Upper lobe of left lung (tissue), 6 donors: ENCODE data around the gene PTPRN2. TPM values are rescaled to one million over a fixed set of nuclear protein-coding genes. Genes with fewer than 3 reads are reported as not detected.
A peak's percentile ranks its signal among the peaks of the same experiment; 100 is the strongest.
"Not testable (repeated sequence)": the region's sequence is repeated elsewhere in the genome, so short reads cannot be mapped to it uniquely, and the experiment has no call there.

Experiments
- ATAC-seq, 2 donors: fragments of 200-7000 bp; cut with Tn5 transposase; one replicate each; pipeline ENCODE4 v1.9.1; 2022; ENCODE audit warnings: mild to moderate bottlenecking in 2 of 2, moderate library complexity in 2 of 2; ENCODE audit not compliant: low FRiP score in 2 of 2
- DNase-seq, 2 donors: peaks; one replicate each; pipeline ENCODE4 v3.0.0-alpha.2; 2019 to 2020
- H3K27ac ChIP-seq, 4 donors: fragments of 200-600 bp; sonication (generic); one replicate each; pipeline ENCODE4 v1.5.1; 2016 to 2019
- H3K27me3 ChIP-seq, 4 donors: fragments of 200-600 bp; sonication (generic); one replicate each; pipeline ENCODE4 v1.5.1; 2017 to 2019
- H3K36me3 ChIP-seq, 4 donors: fragments of 200-600 bp; sonication (generic); one replicate each; pipeline ENCODE4 v1.5.1; 2016 to 2019
- H3K4me1 ChIP-seq, 4 donors: fragments of 200-600 bp; sonication (generic); one replicate each; pipeline ENCODE4 v1.5.1; 2018 to 2019
- H3K4me3 ChIP-seq, 4 donors: fragments of 200-600 bp; sonication (generic); one replicate each; pipeline ENCODE4 v1.5.1; 2017 to 2019; ENCODE audit warnings: mild to moderate bottlenecking in 2 of 4, moderate library complexity in 1 of 4
- H3K9me3 ChIP-seq, 4 donors: fragments of 200-600 bp; sonication (generic); one replicate each; pipeline ENCODE4 v1.5.1; 2018 to 2019
- CTCF ChIP-seq, 6 experiments: fragments of 450-650 bp in 4 of 6; fragments of 200-600 bp in 2 of 6; sonication (generic) in 2 of 6; IDR thresholded peaks; one replicate each; pipeline ENCODE4 v1.5.1; 2016 to 2019; ENCODE audit warnings: antibody characterized with exemption in 6 of 6
- EP300 ChIP-seq, 4 donors: sonication (generic); formaldehyde crosslinking; IDR thresholded peaks; one replicate each; pipeline ENCODE4 v1.5.1; 2017; ENCODE audit warnings: antibody characterized with exemption in 4 of 4, control low read depth in 2 of 4
- POLR2A ChIP-seq, 4 donors: fragments of 450-650 bp; IDR thresholded peaks; one replicate each; pipeline ENCODE4 v1.5.1; 2016 to 2017; ENCODE audit warnings: antibody characterized with exemption in 4 of 4, mild to moderate bottlenecking in 2 of 4
- POLR2AphosphoS5 ChIP-seq, 2 donors: sonication (generic); formaldehyde crosslinking; IDR thresholded peaks; one replicate each; pipeline ENCODE4 v1.5.1; 2017; ENCODE audit warnings: antibody characterized with exemption in 2 of 2
- WGBS, 2 donors: methylation state at CpG; one replicate each; pipeline ENCODE4 v1.1.5; 2017 to 2018; 5-methylcytosine and 5-hydroxymethylcytosine counted together
- total RNA-seq, 6 donors: library from RNA; depleted of rRNA in 4 of 6; stranded (reverse); fragments of >200 nt in 4 of 6; gene quantifications; one replicate each; pipeline versions ENCODE4 v1.1.0 to v1.2.1, GENCODE V29; 2016 to 2021
- donor health status: DM: no; HTN: no; CAD: no; lungs with moderate emphysema.
- donor health status: DM: no; HTN: yes; CAD: no; lungs with severe emphysema.

PTPRN2 gene
- total RNA-seq, 6 donors from 2014 or later = 3.3 to 7.9 (median 5.2) TPM

GRCh38 chr7:157734676-157735640, 852.7 kb downstream of the PTPRN2 start:
- 85 to 87% methylated on average over 17 to 28 of the region's 28 CpGs for WGBS, 2 donors
- Histone ChIP-seq H3K36me3 (no peaks in the 10 kb centered on the region), H3K4me1 (no peaks in the 10 kb centered on the region), H3K4me3 (no peak overlapping the region), H3K27me3 (no peaks in the 10 kb centered on the region), H3K9me3 (no peaks in the 10 kb centered on the region), H3K27ac (no peak overlapping the region)
- DNase-seq (no peak), ATAC-seq (no peak)
- TF ChIP-seq POLR2A (IDR thresholded peaks at IDR 0.05) (no peak), EP300 (IDR thresholded peaks at IDR 0.05) (no peak), CTCF (IDR thresholded peaks at IDR 0.05) (no peak), POLR2AphosphoS5 (IDR thresholded peaks at IDR 0.05) (no peak)

GRCh38 chr7:157733760-157734395, 853.7 kb downstream of the PTPRN2 start:
- H3K27ac ChIP-seq, H3K36me3 ChIP-seq, H3K9me3 ChIP-seq, ATAC-seq, DNase-seq, H3K4me1 ChIP-seq, H3K4me3 ChIP-seq, H3K27me3 ChIP-seq: not testable (repeated sequence)
- 92 to 93% methylated on average over 29 to 30 of the region's 33 CpGs for WGBS, 2 donors

GRCh38 chr7:157731126-157731525, 856.5 kb downstream of the PTPRN2 start:
- DNase-seq (no peak), ATAC-seq (no peak)
- Histone ChIP-seq H3K4me3 (no peak overlapping the region), H3K27ac (no peak overlapping the region), H3K36me3 (no peaks in the 10 kb centered on the region), H3K9me3 (no peaks in the 10 kb centered on the region), H3K27me3 (no peaks in the 10 kb centered on the region), H3K4me1 (no peaks in the 10 kb centered on the region)
- TF ChIP-seq POLR2AphosphoS5 (IDR thresholded peaks at IDR 0.05) (no peak), CTCF (IDR thresholded peaks at IDR 0.05) (no peak), POLR2A (IDR thresholded peaks at IDR 0.05) (no peak), EP300 (IDR thresholded peaks at IDR 0.05) (no peak)
- WGBS, 2 donors = 68 to 75% methylated on average over 13 of the region's 13 CpGs

- DNase-seq = no peak
- TF ChIP-seq POLR2A (IDR thresholded peaks at IDR 0.05) (no peak), EP300 (IDR thresholded peaks at IDR 0.05) (no peak), POLR2AphosphoS5 (IDR thresholded peaks at IDR 0.05) (no peak), CTCF (IDR thresholded peaks at IDR 0.05) (no peak)
- H3K27me3 ChIP-seq = no peaks in the 10 kb centered on the region
- no peak overlapping the region for H3K27ac ChIP-seq
- no peak overlapping the region for H3K4me3 ChIP-seq
- no peaks in the 10 kb centered on the region for H3K36me3 ChIP-seq
- WGBS, 2 donors = 70 to 76% methylated on average over 14 to 15 of the region's 15 CpGs
- no peaks in the 10 kb centered on the region for H3K4me1 ChIP-seq
- peak in 1 of 2 donors; percentile 53 for ATAC-seq
- H3K9me3 ChIP-seq = no peaks in the 10 kb centered on the region
Observed at GRCh38 chr7:157730614-157731013, 857.0 kb downstream of the PTPRN2 start.

GRCh38 chr7:157729566-157729965, 858.1 kb downstream of the PTPRN2 start:
- ATAC-seq (peak in 1 of 2 donors; percentile 67), DNase-seq (no peak)
- Histone ChIP-seq H3K9me3 (no peaks in the 10 kb centered on the region), H3K4me1 (no peaks in the 10 kb centered on the region), H3K27me3 (no peaks in the 10 kb centered on the region), H3K4me3 (no peak overlapping the region), H3K36me3 (no peaks in the 10 kb centered on the region), H3K27ac (no peak overlapping the region)
- WGBS, 2 donors = 68 to 75% methylated on average over 8 to 11 of the region's 11 CpGs
- TF ChIP-seq EP300 (IDR thresholded peaks at IDR 0.05) = no peak
- no peak for TF ChIP-seq POLR2AphosphoS5 (IDR thresholded peaks at IDR 0.05)
- no peak for TF ChIP-seq POLR2A (IDR thresholded peaks at IDR 0.05)
- TF ChIP-seq CTCF (IDR thresholded peaks at IDR 0.05) = no peak
